Endothelial cell of umbilical vein (primary cell): Measurements from ENCODE around the gene PID1. TPM values are rescaled to one million over a fixed set of nuclear protein-coding genes. Genes with fewer than 3 reads are reported as not detected.

Experiments used
- BruUV-seq: library from RNA; stranded (reverse); fragments of 400-500 nt; replicated peaks from 2 replicates; lab custom pipeline; 2021; lab: Mats Ljungman, UMichigan
- CTCF ChIA-PET: fragments of 300-600, 350-600 bp; sonication (Branson Sonifier 250); formaldehyde crosslinking; loops from one replicate; lab custom pipeline; 2021; ENCODE audit warnings: antibody characterized with exemption, inconsistent platforms; lab: Charles Lee
- POLR2A ChIA-PET: fragments of 300-600, 350-600 bp; sonication (Branson Sonifier 250); formaldehyde crosslinking; loops from one replicate; lab custom pipeline; 2021; ENCODE audit warnings: antibody characterized with exemption, inconsistent platforms; lab: Charles Lee
- DNase-seq: peaks from one replicate; pipeline ENCODE4 v3.0.0-alpha.2; 2011; ENCODE audit warnings: low read depth, low spot score
- FAIRE-seq: peaks from 2 replicates; lab custom pipeline; 2011; peaks lifted over from hg19 to GRCh38; lab: Jason Lieb, UNC
- H2AFZ ChIP-seq: 2 replicates; pipeline ENCODE4 v1.6.0; 2012; ENCODE audit warnings: low read depth, low read length, control low read depth, inconsistent platforms
- H3K27ac ChIP-seq: 2 replicates; pipeline ENCODE4 v1.5.1; 2011; ENCODE audit warnings: low read depth, mild to moderate bottlenecking, control low read depth, low read length, moderate library complexity; ENCODE audit not compliant: insufficient read depth
- H3K27me3 ChIP-seq, 2 experiments: 2 replicates each; pipeline versions ENCODE4 v1.6.0 to v1.6.1; 2011; ENCODE audit warnings: low read length in 2 of 2, mixed read lengths in 1 of 2; ENCODE audit not compliant: control insufficient read depth in 2 of 2, insufficient read depth in 2 of 2
- H3K36me3 ChIP-seq, 2 experiments: 2 replicates in 1 of 2; 3 replicates in 1 of 2; pipeline ENCODE4 v1.5.1; 2011; ENCODE audit warnings: low read length in 2 of 2, mild to moderate bottlenecking in 1 of 2, moderate library complexity in 1 of 2; ENCODE audit not compliant: control insufficient read depth in 2 of 2, insufficient read depth in 2 of 2; ENCODE audit errors: extremely low read depth in 1 of 2
- H3K4me1 ChIP-seq: 3 replicates; pipeline ENCODE4 v1.5.1; 2011; ENCODE audit warnings: mild to moderate bottlenecking, low read length; ENCODE audit not compliant: control insufficient read depth, insufficient read depth; ENCODE audit errors: extremely low read depth
- H3K4me2 ChIP-seq: 2 replicates; pipeline ENCODE4 v1.6.1; 2011; ENCODE audit warnings: low read length, control low read depth, mixed read lengths; ENCODE audit not compliant: insufficient read depth
- H3K4me3 ChIP-seq, 3 experiments: fragments of 200-600 bp in 1 of 3; sonication (generic), shearing (Covaris generic) in 1 of 3; replicated peaks in 1 of 3; 2 replicates each; pipeline ENCODE4 v1.5.1; 2011 to 2016; ENCODE audit warnings: control low read depth in 3 of 3, low read length in 3 of 3, mild to moderate bottlenecking in 2 of 3, inconsistent platforms in 1 of 3, low read depth in 1 of 3, moderate library complexity in 1 of 3; ENCODE audit not compliant: insufficient read depth in 1 of 3
- H3K79me2 ChIP-seq: 2 replicates; pipeline ENCODE4 v1.6.0; 2012; ENCODE audit warnings: low read length, inconsistent platforms; ENCODE audit not compliant: control insufficient read depth, insufficient read depth
- H3K9ac ChIP-seq: replicated peaks from 2 replicates; pipeline ENCODE3; 2011; ENCODE audit warnings: low read length, control low read depth; ENCODE audit not compliant: insufficient read depth; ENCODE audit errors: extremely low read depth
- H3K9me1 ChIP-seq: replicated peaks from 3 replicates; pipeline ENCODE4 v1.6.0; 2011; ENCODE audit warnings: mild to moderate bottlenecking, low read length; ENCODE audit not compliant: control insufficient read depth, insufficient read depth; ENCODE audit errors: extremely low read depth
- H3K9me3 ChIP-seq: replicated peaks from 2 replicates; pipeline ENCODE4 v1.5.1; 2012; ENCODE audit warnings: low read length, inconsistent platforms; ENCODE audit not compliant: control insufficient read depth, insufficient read depth
- H4K20me1 ChIP-seq: replicated peaks from 2 replicates; pipeline ENCODE3; 2011; ENCODE audit warnings: mild to moderate bottlenecking, low read length; ENCODE audit not compliant: control insufficient read depth, insufficient read depth; ENCODE audit errors: extremely low read depth
- FOS ChIP-seq: IDR thresholded peaks from 2 replicates; pipeline ENCODE4 v1.6.1; 2011; ENCODE audit warnings: mild to moderate bottlenecking, low read length, moderate library complexity, borderline replicate concordance; ENCODE audit not compliant: insufficient read depth
- GATA2 ChIP-seq: IDR thresholded peaks from 2 replicates; pipeline ENCODE4 v1.7.0; 2011; ENCODE audit warnings: low read depth, mild to moderate bottlenecking, moderate library complexity, mixed read lengths, low read length; ENCODE audit not compliant: insufficient read length, insufficient read depth
- JUN ChIP-seq: IDR thresholded peaks from 2 replicates; pipeline ENCODE4 v1.6.1; 2011; ENCODE audit warnings: borderline replicate concordance, low read depth; ENCODE audit not compliant: insufficient read length, insufficient read depth
- MYC ChIP-seq: IDR thresholded peaks from one replicate; pipeline ENCODE4 v1.6.1; 2011; ENCODE audit warnings: mild to moderate bottlenecking, low read depth, low read length
- POLR2A ChIP-seq: IDR thresholded peaks from 2 replicates; pipeline ENCODE4 v1.6.1; 2012; ENCODE audit warnings: low read depth, mild to moderate bottlenecking, control low read depth, low read length
- POLR2AphosphoS5 ChIP-seq: IDR thresholded peaks from 2 replicates; pipeline ENCODE4 v1.6.1; 2012; ENCODE audit warnings: low read depth, mild to moderate bottlenecking, control low read depth, low read length, moderate library complexity; ENCODE audit not compliant: insufficient read depth
- dilution Hi-C: fragments of 300-500 bp; cut with MboI; formaldehyde crosslinking; loops from one replicate; pipeline ENCODE4 v1.15.0; 2019; ENCODE audit warnings: low sequenced_read_pairs; ENCODE audit not compliant: extremely low pct_ligation_motif_present
- intact Hi-C: fragments of 100-400 bp; cut with micrococcal nuclease; formaldehyde crosslinking; loops from one replicate; pipeline ENCODE4 v1.10.0; 2022
- polyA plus RNA-seq, 4 experiments: library from polyadenylated mRNA; depleted of rRNA in 3 of 4; stranded (reverse) in 3 of 4; unstranded in 1 of 4; fragments of >200 nt; gene quantifications; 2 replicates each; pipeline versions ENCODE4 v1.2.1 to v1.2.3, GENCODE V29; 2011 to 2012; ENCODE audit warnings: missing spikeins in 1 of 4
- total RNA-seq: library from RNA; stranded (reverse); gene quantifications from 2 replicates; pipeline ENCODE4 v1.2.3, GENCODE V29; 2021
- TF ChIP-seq, protein P1 (sequence below), 2 donors: IDR thresholded peaks; 1 replicate in 1 of 2; 2 replicates in 1 of 2; pipeline ENCODE4 v1.5.1; 2011; ENCODE audit warnings: low read length in 2 of 2, mild to moderate bottlenecking in 2 of 2, moderate library complexity in 2 of 2, control low read depth in 1 of 2, inconsistent platforms in 1 of 2, low read depth in 1 of 2; ENCODE audit not compliant: insufficient read depth in 1 of 2; ENCODE audit errors: extremely low read depth in 1 of 2
- TF ChIP-seq, protein P2 (sequence below): IDR thresholded peaks from 2 replicates; pipeline ENCODE4 v1.6.1; 2011; ENCODE audit not compliant: insufficient read depth, insufficient read length

Gene PID1
- total and polyA plus RNA-seq, 2 donors (not counting 3 experiments of a cell fraction or from before 2014, with no cell fraction given), result not detected

GRCh38 chr2:228987441-228988155 lies 283.5 kb downstream of the PID1 start:
- TF ChIP-seq POLR2AphosphoS5 (no peak), GATA2 (no peak), JUN (no peak), MYC (no peak), POLR2A (no peak), FOS (no peak)
- TF ChIP-seq, protein P1, sequence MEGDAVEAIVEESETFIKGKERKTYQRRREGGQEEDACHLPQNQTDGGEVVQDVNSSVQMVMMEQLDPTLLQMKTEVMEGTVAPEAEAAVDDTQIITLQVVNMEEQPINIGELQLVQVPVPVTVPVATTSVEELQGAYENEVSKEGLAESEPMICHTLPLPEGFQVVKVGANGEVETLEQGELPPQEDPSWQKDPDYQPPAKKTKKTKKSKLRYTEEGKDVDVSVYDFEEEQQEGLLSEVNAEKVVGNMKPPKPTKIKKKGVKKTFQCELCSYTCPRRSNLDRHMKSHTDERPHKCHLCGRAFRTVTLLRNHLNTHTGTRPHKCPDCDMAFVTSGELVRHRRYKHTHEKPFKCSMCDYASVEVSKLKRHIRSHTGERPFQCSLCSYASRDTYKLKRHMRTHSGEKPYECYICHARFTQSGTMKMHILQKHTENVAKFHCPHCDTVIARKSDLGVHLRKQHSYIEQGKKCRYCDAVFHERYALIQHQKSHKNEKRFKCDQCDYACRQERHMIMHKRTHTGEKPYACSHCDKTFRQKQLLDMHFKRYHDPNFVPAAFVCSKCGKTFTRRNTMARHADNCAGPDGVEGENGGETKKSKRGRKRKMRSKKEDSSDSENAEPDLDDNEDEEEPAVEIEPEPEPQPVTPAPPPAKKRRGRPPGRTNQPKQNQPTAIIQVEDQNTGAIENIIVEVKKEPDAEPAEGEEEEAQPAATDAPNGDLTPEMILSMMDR (IDR thresholded peaks at IDR 0.05; ENCODE audit: extremely low read depth in 1 of 2, insufficient read depth in 1 of 2, low read depth in 1 of 2, low read length in 2 of 2), result no peak
- TF ChIP-seq, protein P2, sequence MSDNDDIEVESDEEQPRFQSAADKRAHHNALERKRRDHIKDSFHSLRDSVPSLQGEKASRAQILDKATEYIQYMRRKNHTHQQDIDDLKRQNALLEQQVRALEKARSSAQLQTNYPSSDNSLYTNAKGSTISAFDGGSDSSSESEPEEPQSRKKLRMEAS, result no peak
- no peak for DNase-seq
- Histone ChIP-seq H2AFZ (no peak overlapping the region), H3K9me1 (no peaks in the 10 kb centered on the region), H4K20me1 (no peaks in the 10 kb centered on the region), H3K27ac (no peak overlapping the region), H3K4me1 (no peaks in the 10 kb centered on the region), H3K4me3 (no peak overlapping the region), H3K4me2 (no peak overlapping the region), H3K27me3 (no peaks in the 10 kb centered on the region), H3K79me2 (no peaks in the 10 kb centered on the region), H3K36me3 (no peaks in the 10 kb centered on the region), H3K9ac (no peak overlapping the region), H3K9me3 (no peaks in the 10 kb centered on the region)
- no TSS peak for BruUV-seq
- no peak for FAIRE-seq
- intact Hi-C loops (no loop called here), dilution Hi-C loops (no loop called here)
- ChIA-PET CTCF (no interaction called here), POLR2A (no interaction called here)
